ENCODE data around the gene CDK7.

CDK7 gene

DNA sequence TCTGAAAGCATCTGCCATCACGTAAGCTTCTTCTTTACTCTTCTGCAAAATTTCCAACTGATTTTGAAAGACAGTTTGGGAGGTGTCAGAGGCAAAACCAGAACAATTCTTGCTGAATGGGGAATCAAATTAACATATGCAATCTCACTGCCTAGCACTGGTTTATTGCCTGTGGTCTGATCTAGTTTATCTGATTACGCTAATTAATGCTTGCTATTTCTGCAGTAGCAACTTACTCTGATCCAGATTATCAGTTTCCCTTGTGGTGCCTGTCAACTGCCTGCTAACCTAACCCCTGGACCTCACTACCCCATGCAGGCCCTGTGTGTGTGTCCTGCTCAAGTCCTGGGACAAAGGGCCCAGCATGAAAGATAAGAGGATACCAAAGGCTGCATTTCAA is 57.6 kb downstream of the CDK7 start:
- no peak for DNase-seq (ENCODE audit: low read depth in 2 of 2)

DNA sequence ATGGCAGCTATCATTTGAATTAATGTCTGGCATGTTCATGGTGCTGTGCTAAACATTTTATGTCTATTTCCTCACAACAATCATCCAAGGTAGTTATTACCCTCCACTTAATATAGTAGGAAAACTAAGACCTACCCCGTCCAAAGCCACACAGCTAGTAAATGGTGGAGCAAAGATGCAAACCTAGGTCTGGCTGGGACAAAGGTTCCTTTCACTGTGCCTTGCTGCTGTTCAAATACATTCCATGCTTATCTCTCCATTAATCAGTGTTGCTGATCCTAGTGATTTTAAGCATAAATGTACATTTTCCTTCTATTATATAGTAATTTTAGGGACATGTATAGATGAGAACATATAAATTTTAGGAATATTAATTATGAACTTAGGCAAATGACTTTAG is 59.2 kb downstream of the CDK7 start:
- DNase-seq (ENCODE audit: low read depth in 2 of 2), result no peak

DNA sequence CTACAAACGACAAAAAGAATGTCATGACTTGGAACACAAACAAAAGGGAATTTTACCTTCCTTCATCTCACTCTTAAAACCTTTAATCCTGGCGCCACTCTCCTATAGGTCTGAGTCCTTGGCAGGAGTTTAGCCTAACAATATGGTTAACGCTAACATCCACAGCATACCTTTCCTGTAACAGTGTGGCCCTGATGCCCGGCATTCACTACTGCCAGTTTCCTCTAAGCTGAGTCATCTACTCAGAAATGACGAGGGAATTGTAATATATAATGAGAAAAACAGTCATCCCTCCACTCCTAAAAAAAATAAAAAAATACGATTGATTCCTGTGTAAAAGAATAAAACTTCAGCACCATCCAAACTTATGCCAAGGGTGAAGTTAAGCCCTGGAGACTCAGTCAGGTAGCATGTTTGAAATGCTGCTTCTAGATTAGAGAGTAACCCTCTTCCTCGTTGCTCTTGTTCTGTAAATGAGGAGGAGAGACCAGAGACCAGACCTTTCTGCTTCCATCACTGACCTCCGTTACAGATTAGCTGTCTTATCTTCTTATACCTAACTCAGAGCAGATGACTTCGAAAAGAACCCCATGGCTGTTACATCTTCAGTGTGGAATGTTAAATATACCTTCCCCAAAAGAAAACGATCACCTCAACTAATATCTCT is 60.5 kb downstream of the CDK7 start:
- DNase-seq (ENCODE audit: low read depth in 2 of 2), result no peak

DNA sequence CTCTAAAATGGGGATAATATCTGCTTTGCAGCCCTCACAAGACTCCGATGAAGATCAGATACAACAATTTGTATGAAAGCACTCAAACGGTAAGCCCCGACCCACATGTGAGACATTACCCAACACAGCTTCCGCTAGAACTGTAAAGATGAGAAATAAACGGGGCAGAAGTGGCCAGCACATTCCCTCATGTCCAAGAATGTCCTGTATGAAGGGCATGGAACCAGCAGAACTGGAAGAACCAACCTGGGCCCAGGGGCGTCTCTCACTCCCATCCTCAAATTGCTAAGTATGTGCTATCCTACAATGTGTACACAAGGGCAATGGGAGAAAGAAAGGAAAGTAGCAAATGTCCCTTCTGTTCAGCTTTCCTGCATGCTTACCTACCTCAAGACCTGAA is 64.9 kb downstream of the CDK7 start:
- no peak for DNase-seq (ENCODE audit: low read depth in 2 of 2)

DNA sequence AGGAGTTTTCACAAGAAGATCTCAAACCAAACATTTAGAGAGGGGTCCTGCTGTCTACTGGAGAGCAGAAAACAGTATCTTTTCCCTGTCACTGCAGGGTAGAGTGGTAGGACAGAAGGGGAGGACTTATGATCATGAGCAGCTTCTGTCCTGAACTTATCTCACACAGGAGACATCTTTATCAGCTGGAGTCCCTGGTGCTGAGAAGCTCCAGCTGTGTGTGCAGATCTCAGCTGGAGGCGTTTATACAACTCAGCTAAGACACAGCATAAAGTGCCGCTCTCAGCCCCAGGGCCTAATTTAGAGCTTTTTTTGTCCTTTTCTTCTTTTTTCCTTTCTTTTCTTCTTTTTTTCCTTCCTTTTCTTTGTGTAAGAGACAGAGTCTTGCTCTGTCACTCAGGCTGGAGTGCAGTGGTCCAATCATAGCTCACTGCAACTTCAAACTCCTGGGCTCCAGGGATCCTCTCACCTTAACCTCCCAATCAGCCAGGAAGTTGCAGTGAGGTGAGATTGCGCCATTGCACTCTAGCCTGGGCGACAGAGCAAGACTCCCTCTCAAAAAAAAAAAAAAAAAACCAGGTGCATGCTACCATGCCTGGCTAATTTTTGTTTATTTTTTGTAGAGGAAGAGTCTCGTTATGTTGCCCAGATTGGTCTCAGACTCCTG is 66.0 kb downstream of the CDK7 start:
- no peak for DNase-seq (ENCODE audit: low read depth in 2 of 2)

DNA sequence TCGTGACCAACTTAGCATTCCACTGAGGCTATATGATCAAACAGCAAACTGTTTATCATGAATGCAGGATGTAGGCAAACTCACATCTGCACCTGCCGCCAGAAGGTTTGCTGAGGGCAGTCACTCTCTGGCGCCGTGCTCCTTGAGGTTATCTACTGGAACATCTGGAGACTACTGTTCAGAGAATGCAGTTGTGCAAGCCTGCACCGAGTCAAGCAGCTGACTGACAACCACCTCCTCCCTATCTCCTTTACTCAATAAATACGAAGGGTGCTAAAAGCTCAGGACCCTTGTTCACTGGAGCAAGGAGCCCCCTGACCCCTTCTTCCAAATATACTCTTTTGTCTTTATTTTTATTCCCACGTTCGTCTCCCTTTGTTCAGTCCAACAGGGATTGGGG is 70.8 kb downstream of the CDK7 start:
- no peak for DNase-seq (ENCODE audit: low read depth in 2 of 2)

DNA sequence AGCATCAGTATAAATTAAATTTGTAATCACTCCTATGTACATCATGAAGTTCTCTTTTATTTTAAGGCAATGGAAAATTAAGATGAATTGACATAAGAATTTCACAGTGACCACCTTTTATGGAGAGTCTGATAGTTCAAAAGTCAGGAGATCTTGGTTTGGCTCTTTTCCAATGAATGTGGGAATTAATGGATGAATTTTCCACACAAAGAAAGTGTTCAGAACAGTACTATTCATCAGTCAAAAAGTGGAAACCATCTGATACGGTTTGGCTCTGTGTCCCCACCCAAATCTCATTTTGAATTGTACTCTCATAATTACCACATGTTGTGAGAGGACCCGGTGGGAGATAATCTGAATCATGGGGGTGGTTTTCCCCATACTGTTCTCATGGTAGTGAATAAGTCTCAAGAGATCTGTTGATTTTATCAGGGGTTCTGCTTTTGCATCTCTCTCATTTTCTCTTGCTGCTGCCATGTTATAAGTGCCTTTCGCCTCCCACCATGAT is 73.4 kb downstream of the CDK7 start:
- no peak for DNase-seq (ENCODE audit: low read depth in 2 of 2)

DNA sequence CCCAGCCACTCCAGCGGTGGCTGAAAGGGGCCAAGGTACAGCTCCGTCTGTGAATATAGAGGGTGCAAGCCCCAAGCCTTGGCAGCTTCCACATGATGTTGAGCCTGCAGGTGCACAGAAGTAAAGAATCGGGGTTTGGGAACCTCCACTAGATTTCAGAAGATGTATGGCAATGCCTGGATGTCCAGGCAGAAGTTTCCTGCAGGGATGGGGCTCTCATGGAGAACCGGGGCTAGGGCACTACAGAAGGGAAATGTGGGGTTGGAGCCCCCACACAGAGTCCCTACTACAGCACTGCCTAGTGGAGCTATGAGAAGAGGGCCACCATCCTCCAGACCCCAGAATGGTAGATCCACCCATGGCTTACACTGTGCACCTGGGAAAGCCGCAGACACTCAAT is 74.7 kb downstream of the CDK7 start:
- DNase-seq (ENCODE audit: low read depth in 2 of 2), result no peak

DNA sequence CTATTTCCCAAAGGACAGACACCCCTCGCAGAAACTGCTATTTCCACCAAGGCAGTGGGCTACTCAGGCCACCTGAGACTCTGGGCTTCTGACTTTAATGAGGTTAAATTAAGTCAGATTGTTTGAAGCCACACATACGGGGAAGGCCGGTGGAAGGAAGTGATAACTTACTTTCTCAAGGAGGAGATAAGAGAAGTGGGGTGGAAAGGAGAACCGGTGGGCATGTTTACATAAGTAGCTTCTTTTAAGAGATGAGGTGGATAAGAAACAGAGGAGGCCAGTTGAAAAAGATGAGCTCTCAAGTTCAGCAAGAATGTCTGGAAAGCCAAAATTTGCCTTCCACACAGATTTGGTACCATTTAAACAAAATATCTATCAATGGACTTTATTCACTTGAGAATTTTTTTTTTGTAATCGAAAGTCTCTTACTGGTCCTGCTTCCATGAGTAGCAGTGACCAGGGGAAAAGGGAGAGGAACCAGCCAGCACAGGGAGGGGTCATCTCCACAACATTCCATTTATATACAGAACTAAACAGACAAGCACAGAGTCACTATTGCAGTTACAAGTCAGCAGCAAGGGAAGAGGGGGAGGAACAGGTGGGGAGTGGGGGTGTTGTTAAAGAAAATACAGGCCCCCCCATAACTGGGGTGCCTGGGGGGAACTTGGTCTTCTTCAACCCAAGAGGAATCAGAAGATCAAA is 77.9 kb downstream of the CDK7 start:
- no peak for DNase-seq (ENCODE audit: low read depth in 2 of 2)

DNA sequence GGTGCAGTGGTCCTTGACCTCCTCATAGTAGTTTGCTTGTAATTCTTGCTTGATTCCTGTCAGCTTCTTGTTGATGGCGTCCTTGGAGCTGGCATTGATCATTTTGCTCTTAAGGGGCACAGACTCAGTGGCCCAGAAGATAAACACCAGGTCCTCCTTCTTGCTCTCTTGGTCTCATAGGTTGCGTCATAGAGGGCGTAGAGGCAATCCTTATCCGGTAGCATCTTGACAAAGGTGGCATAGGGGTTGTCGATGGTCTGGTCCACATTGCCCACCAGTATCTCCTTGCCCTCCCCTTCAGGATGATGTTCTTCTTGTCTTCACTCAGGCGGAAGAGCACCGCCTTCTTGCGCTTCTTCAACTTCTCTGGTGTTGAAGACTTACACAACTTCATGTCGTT is 78.7 kb downstream of the CDK7 start:
- DNase-seq (ENCODE audit: low read depth in 2 of 2), result no peak

DNA sequence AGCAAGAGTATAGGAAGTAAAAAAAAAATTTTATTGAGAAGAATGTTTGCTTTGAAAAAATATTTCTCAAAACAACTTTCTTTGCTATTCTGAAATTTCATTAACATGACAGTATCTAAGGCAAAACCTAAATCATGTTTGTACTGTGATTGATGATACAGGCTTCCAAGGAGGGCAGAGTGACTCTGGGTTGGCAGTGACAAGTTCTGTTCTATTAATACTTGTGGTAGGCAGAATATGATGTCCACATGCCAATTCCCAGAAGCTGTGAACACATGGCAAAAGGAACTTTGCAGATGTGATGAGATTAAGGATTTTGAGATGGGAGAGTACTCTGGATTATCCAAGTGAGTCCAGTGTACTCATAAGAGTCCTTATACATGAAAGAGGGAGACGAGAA is 81.3 kb downstream of the CDK7 start:
- no peak for DNase-seq (ENCODE audit: low read depth in 2 of 2)

DNA sequence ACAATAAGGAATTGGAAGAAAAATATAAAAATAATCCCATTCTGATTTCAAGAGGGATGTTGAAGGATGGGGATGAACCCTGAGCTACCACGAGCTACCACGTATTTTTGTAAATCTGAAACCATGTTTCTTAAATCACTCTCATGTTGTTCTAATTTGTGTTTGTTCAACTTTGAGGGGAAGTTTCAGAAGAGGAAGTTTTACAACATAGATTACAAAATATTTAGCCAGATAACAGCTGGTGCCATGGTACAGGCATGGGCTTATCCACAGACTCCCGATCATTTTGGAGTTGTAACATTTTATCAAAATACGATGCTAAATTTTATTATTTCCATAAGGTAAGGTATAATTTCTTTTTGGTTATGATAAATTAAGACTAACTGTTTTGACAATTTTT is 82.7 kb downstream of the CDK7 start:
- DNase-seq (ENCODE audit: low read depth in 2 of 2), result no peak

DNA sequence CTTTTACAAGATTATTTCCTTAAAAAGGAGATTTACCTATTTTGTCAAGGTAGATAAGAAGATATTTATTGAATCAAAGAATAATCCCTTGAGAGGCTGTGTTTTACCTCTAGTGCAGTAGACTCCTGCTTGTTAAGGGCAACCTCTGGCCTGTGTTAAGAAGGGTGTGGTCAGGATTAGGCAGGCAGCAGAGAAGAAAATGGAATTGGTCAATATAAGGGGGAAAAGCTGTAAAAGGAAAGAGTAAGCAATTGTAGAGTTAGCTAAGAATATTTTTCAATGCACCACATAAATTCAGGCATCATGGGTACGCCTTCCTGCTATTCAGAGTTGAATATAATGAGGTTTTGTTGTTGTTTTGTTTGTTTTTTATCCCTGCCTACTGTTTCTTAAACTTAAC is 91.7 kb downstream of the CDK7 start:
- no peak for DNase-seq (ENCODE audit: low read depth in 2 of 2)

Measured in stimulated activated CD4-positive, alpha-beta T cell treated with anti-CD3 and anti-CD28 coated beads, Interleukin-1b, Interleukin-23, amount 100 ng/mL, for 1 hour (primary cell).